Neural cell (in vitro differentiated cells): ENCODE data around the gene PIK3IP1. TPM values are rescaled to one million over a fixed set of nuclear protein-coding genes. Genes with fewer than 3 reads are reported as not detected.

ENCODE experiments used
- H2AFZ ChIP-seq: fragments of 200-600, 300-800 bp; sonication (generic), shearing (Covaris generic); 2 replicates; pipeline ENCODE4 v1.6.0; 2014; ENCODE audit warnings: low read depth, mild to moderate bottlenecking, antibody characterized with exemption, low read length, moderate library complexity
- H3F3A ChIP-seq: fragments of 200-600 bp; shearing (Covaris generic); 2 replicates; pipeline ENCODE4 v1.6.1; 2016; ENCODE audit warnings: mild to moderate bottlenecking, moderate library complexity, mixed read lengths, antibody characterized with exemption, low read length; ENCODE audit not compliant: insufficient read depth, poor library complexity, severe bottlenecking
- H3K27ac ChIP-seq: fragments of 200-600, 300-800 bp; sonication (generic), shearing (Covaris generic); 2 replicates; pipeline ENCODE4 v1.5.1; 2014; ENCODE audit warnings: mild to moderate bottlenecking, low read length, moderate library complexity
- H3K27me3 ChIP-seq: fragments of 300-800, 200-600 bp; sonication (generic), shearing (Covaris generic); 2 replicates; pipeline ENCODE4 v1.6.0; 2014; ENCODE audit warnings: mild to moderate bottlenecking, low read depth, low read length, moderate library complexity; ENCODE audit not compliant: insufficient read depth
- H3K36me3 ChIP-seq: fragments of 300-800, 200-600 bp; sonication (generic), shearing (Covaris generic); 2 replicates; pipeline ENCODE4 v1.5.1; 2014; ENCODE audit warnings: mild to moderate bottlenecking, antibody characterized with exemption, low read length, moderate library complexity; ENCODE audit not compliant: insufficient read depth
- H3K4me2 ChIP-seq: fragments of 300-800, 200-600 bp; sonication (generic), shearing (Covaris generic); 2 replicates; pipeline ENCODE4 v1.6.0; 2014; ENCODE audit warnings: mild to moderate bottlenecking, low read length
- H3K4me3 ChIP-seq: fragments of 300-800, 200-600 bp; sonication (generic), shearing (Covaris generic); 2 replicates; pipeline ENCODE4 v1.5.1; 2014; ENCODE audit warnings: mild to moderate bottlenecking, low read length, moderate library complexity
- H3K79me2 ChIP-seq: fragments of 200-600 bp; shearing (Covaris generic); replicated peaks from 2 replicates; pipeline ENCODE4 v1.6.0; 2014; ENCODE audit warnings: mild to moderate bottlenecking, low read length, moderate library complexity; ENCODE audit not compliant: insufficient read depth
- H3K9ac ChIP-seq: fragments of 300-800, 200-600 bp; sonication (generic), shearing (Covaris generic); 2 replicates; pipeline ENCODE4 v1.6.1; 2016; ENCODE audit warnings: mild to moderate bottlenecking, low read length, mixed read lengths
- H3K9me2 ChIP-seq: fragments of 200-600 bp; shearing (Covaris generic); 2 replicates; pipeline ENCODE4 v1.6.1; 2016; ENCODE audit warnings: mild to moderate bottlenecking, low read length, mixed read lengths; ENCODE audit not compliant: insufficient read depth
- H3K9me3 ChIP-seq: fragments of 200-600, 300-800 bp; sonication (generic), shearing (Covaris generic); 2 replicates; pipeline ENCODE4 v1.6.1; 2016; ENCODE audit warnings: mild to moderate bottlenecking, mixed run types, low read length, moderate library complexity, mixed read lengths
- H4K20me1 ChIP-seq: fragments of 200-600 bp; shearing (Covaris generic); 2 replicates; pipeline ENCODE4 v1.6.1; 2016; ENCODE audit warnings: mild to moderate bottlenecking, mixed run types; ENCODE audit not compliant: insufficient read depth
- CTCF ChIP-seq: fragments of 450-650 bp; IDR thresholded peaks from 2 replicates; pipeline ENCODE4 v1.5.1; 2014; ENCODE audit warnings: antibody characterized with exemption, mild to moderate bottlenecking, moderate library complexity; ENCODE audit not compliant: poor library complexity, severe bottlenecking
- EP300 ChIP-seq: fragments of 450-650 bp; conservative IDR thresholded peaks from 2 replicates; pipeline ENCODE4 v1.6.1; 2014; ENCODE audit warnings: antibody characterized with exemption, mild to moderate bottlenecking, moderate library complexity; ENCODE audit not compliant: poor library complexity, severe bottlenecking
- EZH2 ChIP-seq: fragments of 200-600, 300-800 bp; shearing (Covaris generic), sonication (generic); IDR thresholded peaks from 2 replicates; pipeline ENCODE4 v1.6.1; 2014; ENCODE audit warnings: antibody characterized with exemption, low read length, borderline replicate concordance, mild to moderate bottlenecking; ENCODE audit not compliant: insufficient read depth, poor library complexity, severe bottlenecking
- MXI1 ChIP-seq: fragments of 450-650 bp; conservative IDR thresholded peaks from 2 replicates; pipeline ENCODE4 v1.6.1; 2014; ENCODE audit warnings: antibody characterized with exemption, mild to moderate bottlenecking; ENCODE audit not compliant: poor library complexity, severe bottlenecking
- POLR2AphosphoS5 ChIP-seq: IDR thresholded peaks from 2 replicates; pipeline ENCODE4 v1.6.1; 2012
- RAD21 ChIP-seq: fragments of 450-650 bp; conservative IDR thresholded peaks from 2 replicates; pipeline ENCODE4 v1.6.1; 2014; ENCODE audit warnings: antibody characterized with exemption, mild to moderate bottlenecking, moderate library complexity
- REST ChIP-seq: IDR thresholded peaks from 2 replicates; pipeline ENCODE4 v1.6.1; 2012; ENCODE audit warnings: borderline replicate concordance
- SMC3 ChIP-seq: fragments of 450-650 bp; conservative IDR thresholded peaks from 2 replicates; pipeline ENCODE4 v1.6.1; 2014; ENCODE audit warnings: antibody characterized with exemption, mild to moderate bottlenecking, moderate library complexity; ENCODE audit not compliant: poor library complexity
- TAF1 ChIP-seq: IDR thresholded peaks from 2 replicates; pipeline ENCODE4 v1.6.1; 2012; ENCODE audit warnings: low read depth
- polyA plus RNA-seq: library from polyadenylated mRNA; depleted of rRNA; stranded (reverse); fragments of >200 nt; gene quantifications from 2 replicates; pipeline ENCODE4 v1.2.3, GENCODE V29; 2014

The PIK3IP1 gene
- polyA plus RNA-seq, 1 donor from 2014 or later: 32.0 TPM

GRCh38 chr22:31281733-31282132, 10.6 kb downstream of the PIK3IP1 start:
- Histone ChIP-seq H3K4me3 (no peak overlapping the region), H3K36me3 (peaks cover 5% of the 10 kb centered on the region), H3K79me2 (no peaks in the 10 kb centered on the region), H3K9me3 (no peaks in the 10 kb centered on the region), H3K9ac (no peak overlapping the region), H3K27me3 (no peaks in the 10 kb centered on the region), H3F3A (no peaks in the 10 kb centered on the region), H3K9me2 (no peaks in the 10 kb centered on the region), H3K4me2 (no peak overlapping the region), H3K27ac (no peak overlapping the region), H2AFZ (no peak overlapping the region), H4K20me1 (no peaks in the 10 kb centered on the region)
- TF ChIP-seq RAD21 (no peak), SMC3 (no peak), EZH2 (no peak), CTCF (no peak), EP300 (no peak), TAF1 (no peak), POLR2AphosphoS5 (no peak), MXI1 (no peak), REST (no peak)

- TF ChIP-seq SMC3 (no peak), CTCF (no peak), EZH2 (no peak), TAF1 (no peak), POLR2AphosphoS5 (no peak), EP300 (no peak), MXI1 (no peak), RAD21 (no peak), REST (no peak)
- Histone ChIP-seq H3K79me2 (no peaks in the 10 kb centered on the region), H3K9me3 (no peaks in the 10 kb centered on the region), H3K4me2 (no peak overlapping the region), H3K36me3 (peaks cover 5% of the 10 kb centered on the region), H3K4me3 (no peak overlapping the region), H3K9ac (no peak overlapping the region), H4K20me1 (no peaks in the 10 kb centered on the region), H3K9me2 (no peaks in the 10 kb centered on the region), H3K27ac (no peak overlapping the region), H3K27me3 (no peaks in the 10 kb centered on the region), H3F3A (no peaks in the 10 kb centered on the region), H2AFZ (no peak overlapping the region)
Measured at GRCh38 chr22:31279821-31280505, 12.3 kb downstream of the PIK3IP1 start.
